Astrocyte (in vitro differentiated cells and primary cell): ENCODE results near the gene CACHD1. TPM values are rescaled to one million over a fixed set of nuclear protein-coding genes. Genes with fewer than 3 reads are reported as not detected.

Experiments used
- DNase-seq: peaks from one replicate; pipeline ENCODE4 v3.0.0-alpha.2; 2010; ENCODE audit warnings: low read depth
- FAIRE-seq: peaks from 2 replicates; lab custom pipeline; 2011; peaks lifted over from hg19 to GRCh38; lab: Jason Lieb, UNC
- H2AFZ ChIP-seq: 2 replicates; pipeline ENCODE4 v1.6.0; 2012; ENCODE audit warnings: low read depth, low read length, inconsistent platforms
- H3K27ac ChIP-seq: 2 replicates; pipeline ENCODE4 v1.5.1; 2011; ENCODE audit warnings: low read depth, low read length, inconsistent platforms
- H3K27me3 ChIP-seq: 2 replicates; pipeline ENCODE4 v1.6.0; 2011; ENCODE audit warnings: low read length, inconsistent platforms; ENCODE audit not compliant: insufficient read depth
- H3K36me3 ChIP-seq: 2 replicates; pipeline ENCODE4 v1.5.1; 2011; ENCODE audit warnings: low read length, inconsistent platforms; ENCODE audit not compliant: insufficient read depth
- H3K4me1 ChIP-seq: 2 replicates; pipeline ENCODE4 v1.5.1; 2011; ENCODE audit warnings: low read length, inconsistent platforms; ENCODE audit not compliant: insufficient read depth
- H3K4me2 ChIP-seq: 2 replicates; pipeline ENCODE4 v1.6.0; 2012; ENCODE audit warnings: low read length, inconsistent platforms
- H3K4me3 ChIP-seq: 2 replicates; pipeline ENCODE4 v1.5.1; 2011; ENCODE audit warnings: low read depth, mild to moderate bottlenecking, low read length, inconsistent platforms; ENCODE audit not compliant: insufficient read depth
- H3K79me2 ChIP-seq: 2 replicates; pipeline ENCODE4 v1.6.0; 2012; ENCODE audit warnings: mild to moderate bottlenecking, low read length, inconsistent platforms; ENCODE audit not compliant: insufficient read depth
- H3K9ac ChIP-seq: 2 replicates; pipeline ENCODE4 v1.6.0; 2012; ENCODE audit warnings: mild to moderate bottlenecking, low read length, inconsistent platforms
- H3K9me3 ChIP-seq: 2 replicates; pipeline ENCODE4 v1.5.1; 2012; ENCODE audit warnings: low read depth, mild to moderate bottlenecking, low read length, inconsistent platforms; ENCODE audit not compliant: insufficient read depth
- H4K20me1 ChIP-seq: 2 replicates; pipeline ENCODE4 v1.6.0; 2012; ENCODE audit warnings: low read length, inconsistent platforms; ENCODE audit not compliant: insufficient read depth
- H3K27ac Mint-ChIP-seq: one replicate; pipeline ENCODE4 v1.8.0; 2021; ENCODE audit warnings: mild to moderate bottlenecking, mixed read lengths; ENCODE audit not compliant: unreplicated experiment
- H3K27me3 Mint-ChIP-seq: one replicate; pipeline ENCODE4 v1.8.0; 2021; ENCODE audit warnings: low read depth, mixed read lengths; ENCODE audit not compliant: unreplicated experiment
- H3K36me3 Mint-ChIP-seq: one replicate; pipeline ENCODE4 v1.8.0; 2021; ENCODE audit warnings: low read depth, mixed read lengths; ENCODE audit not compliant: unreplicated experiment
- H3K4me1 Mint-ChIP-seq: one replicate; pipeline ENCODE4 v1.8.0; 2021; ENCODE audit warnings: low read depth, mixed read lengths; ENCODE audit not compliant: unreplicated experiment
- H3K4me3 Mint-ChIP-seq: one replicate; pipeline ENCODE4 v1.8.0; 2021; ENCODE audit warnings: mild to moderate bottlenecking, moderate library complexity, mixed read lengths; ENCODE audit not compliant: unreplicated experiment
- H3K9me3 Mint-ChIP-seq: one replicate; pipeline ENCODE4 v1.8.0; 2021; ENCODE audit warnings: mild to moderate bottlenecking, mixed read lengths; ENCODE audit not compliant: unreplicated experiment
- EZH2 ChIP-seq: IDR thresholded peaks from 2 replicates; pipeline ENCODE4 v1.6.1; 2012; ENCODE audit warnings: mild to moderate bottlenecking, low read length, inconsistent platforms; ENCODE audit not compliant: insufficient read depth
- total RNA-seq: library from RNA; stranded (reverse); gene quantifications from 2 replicates; pipeline ENCODE4 v1.2.1, GENCODE V29; 2021
- TF ChIP-seq, protein P1 (sequence below): IDR thresholded peaks from 2 replicates; pipeline ENCODE4 v1.5.1; 2011; ENCODE audit warnings: low read depth, mild to moderate bottlenecking, inconsistent platforms, low read length, moderate library complexity; ENCODE audit not compliant: insufficient read depth

CACHD1 gene
- total RNA-seq, 1 donor from 2014 or later: 21.2 TPM

DNA sequence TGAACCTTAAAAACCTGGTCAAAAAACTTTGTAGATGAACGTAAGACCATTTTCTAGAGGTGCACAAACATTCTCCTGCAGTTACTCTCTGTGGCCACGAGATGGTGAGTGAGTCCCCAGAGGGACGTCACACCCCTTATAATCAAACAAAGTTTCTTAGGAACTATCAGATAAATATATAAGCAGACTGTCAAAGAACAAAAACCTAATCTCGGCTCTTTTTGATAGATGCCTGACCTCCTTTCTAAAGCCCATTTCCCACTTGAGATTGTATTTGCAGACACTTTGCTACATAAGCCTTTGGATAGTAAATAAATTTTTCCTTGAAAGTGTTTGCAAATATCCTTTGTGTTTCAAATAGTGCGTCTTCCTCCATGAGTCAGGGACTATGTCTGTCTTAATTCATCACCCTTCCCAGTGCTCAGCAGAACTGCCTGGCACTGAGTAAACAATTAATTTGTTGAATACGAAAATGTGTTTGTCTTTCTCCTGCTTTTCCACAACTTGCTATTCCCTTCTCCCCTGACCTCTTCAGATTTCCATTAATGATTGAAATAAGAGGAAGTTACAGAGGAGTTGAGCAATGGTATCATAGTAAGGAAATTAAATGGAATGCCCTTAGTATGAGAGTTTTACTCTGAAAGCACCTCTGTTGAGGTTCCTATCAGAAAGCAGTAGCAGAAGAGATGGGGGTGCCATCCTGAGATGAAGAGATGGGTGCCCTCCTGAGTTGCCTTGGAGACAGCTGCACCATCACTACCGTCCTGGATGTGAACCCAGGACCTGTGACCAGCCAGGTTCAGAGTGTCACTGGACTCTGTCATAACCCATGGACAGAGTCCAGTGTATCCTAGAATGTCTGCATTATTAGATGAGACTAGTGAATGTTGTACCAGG lies 217.1 kb downstream of the CACHD1 start:
- H3K27me3 Mint-ChIP-seq: no peaks in the 10 kb centered on the region
- Histone ChIP-seq H3K27me3 (no peaks in the 10 kb centered on the region), H3K4me1 (peaks cover 9% of the 10 kb centered on the region), H3K27ac (no peak overlapping the region), H3K36me3 (no peaks in the 10 kb centered on the region), H3K9me3 (no peaks in the 10 kb centered on the region), H3K4me2 (peak overlapping the region; percentile 29), H3K9ac (no peak overlapping the region), H3K79me2 (no peaks in the 10 kb centered on the region), H4K20me1 (no peaks in the 10 kb centered on the region), H2AFZ (no peak overlapping the region), H3K4me3 (no peak overlapping the region)
- H3K4me1 Mint-ChIP-seq: peaks cover 15% of the 10 kb centered on the region
- H3K27ac Mint-ChIP-seq: no peak overlapping the region
- TF ChIP-seq EZH2: no peak
- TF ChIP-seq, protein P1, sequence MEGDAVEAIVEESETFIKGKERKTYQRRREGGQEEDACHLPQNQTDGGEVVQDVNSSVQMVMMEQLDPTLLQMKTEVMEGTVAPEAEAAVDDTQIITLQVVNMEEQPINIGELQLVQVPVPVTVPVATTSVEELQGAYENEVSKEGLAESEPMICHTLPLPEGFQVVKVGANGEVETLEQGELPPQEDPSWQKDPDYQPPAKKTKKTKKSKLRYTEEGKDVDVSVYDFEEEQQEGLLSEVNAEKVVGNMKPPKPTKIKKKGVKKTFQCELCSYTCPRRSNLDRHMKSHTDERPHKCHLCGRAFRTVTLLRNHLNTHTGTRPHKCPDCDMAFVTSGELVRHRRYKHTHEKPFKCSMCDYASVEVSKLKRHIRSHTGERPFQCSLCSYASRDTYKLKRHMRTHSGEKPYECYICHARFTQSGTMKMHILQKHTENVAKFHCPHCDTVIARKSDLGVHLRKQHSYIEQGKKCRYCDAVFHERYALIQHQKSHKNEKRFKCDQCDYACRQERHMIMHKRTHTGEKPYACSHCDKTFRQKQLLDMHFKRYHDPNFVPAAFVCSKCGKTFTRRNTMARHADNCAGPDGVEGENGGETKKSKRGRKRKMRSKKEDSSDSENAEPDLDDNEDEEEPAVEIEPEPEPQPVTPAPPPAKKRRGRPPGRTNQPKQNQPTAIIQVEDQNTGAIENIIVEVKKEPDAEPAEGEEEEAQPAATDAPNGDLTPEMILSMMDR: peak; percentile 91
- DNase-seq: peak; percentile 38
- H3K4me3 Mint-ChIP-seq: no peak overlapping the region
- peaks cover 16% of the 10 kb centered on the region for H3K36me3 Mint-ChIP-seq
- H3K9me3 Mint-ChIP-seq: no peaks in the 10 kb centered on the region
- peak; percentile 76 for FAIRE-seq

DNA sequence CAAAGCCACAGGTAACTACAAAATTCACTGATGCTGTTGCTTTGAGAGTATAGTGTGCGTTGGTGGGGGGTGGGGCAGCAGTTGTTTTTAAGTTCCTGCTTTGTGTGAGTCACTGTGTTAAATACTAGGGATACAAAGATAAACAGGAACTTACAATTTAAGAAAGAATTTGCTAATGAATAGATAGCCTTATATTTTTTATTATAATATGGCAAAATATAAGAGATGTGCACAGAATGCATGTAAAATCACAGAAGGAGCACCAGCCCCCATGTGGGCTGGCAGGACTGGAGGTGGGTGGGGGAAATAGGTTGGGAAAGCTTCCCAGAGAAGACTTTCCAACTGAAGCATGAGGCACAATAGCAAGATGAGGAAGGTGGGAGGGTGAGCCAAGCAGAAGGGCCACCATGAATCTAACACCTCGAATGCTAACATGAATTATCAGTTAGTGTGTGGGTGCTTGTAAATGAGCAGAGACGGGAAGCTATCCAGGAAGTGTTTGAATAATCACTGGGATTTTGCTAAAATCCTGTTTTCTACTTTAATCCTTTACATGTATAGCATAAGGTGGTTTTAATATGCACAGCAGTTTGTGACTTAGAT lies 217.9 kb downstream of the CACHD1 start:
- Histone ChIP-seq H4K20me1 (no peaks in the 10 kb centered on the region), H3K9ac (no peak overlapping the region), H3K4me1 (peaks cover 9% of the 10 kb centered on the region), H3K27ac (no peak overlapping the region), H3K79me2 (no peaks in the 10 kb centered on the region), H3K27me3 (no peaks in the 10 kb centered on the region), H3K36me3 (no peaks in the 10 kb centered on the region), H2AFZ (no peak overlapping the region), H3K4me3 (no peak overlapping the region), H3K9me3 (no peaks in the 10 kb centered on the region), H3K4me2 (no peak overlapping the region)
- DNase-seq (peak; percentile 18), FAIRE-seq (no peak)
- peaks cover 18% of the 10 kb centered on the region for H3K4me1 Mint-ChIP-seq
- TF ChIP-seq, protein P1: no peak
- no peak for TF ChIP-seq EZH2
- H3K36me3 Mint-ChIP-seq: peaks cover 13% of the 10 kb centered on the region
- H3K27me3 Mint-ChIP-seq: no peaks in the 10 kb centered on the region
- H3K9me3 Mint-ChIP-seq: no peaks in the 10 kb centered on the region
- H3K27ac Mint-ChIP-seq: no peak overlapping the region
- no peak overlapping the region for H3K4me3 Mint-ChIP-seq
